ENCODE results near the gene UBE2Z.
A peak's percentile ranks its signal among the peaks of the same experiment; 100 is the strongest.
"Not testable (repeated sequence)": the region's sequence is repeated elsewhere in the genome, so short reads cannot be mapped to it uniquely, and the experiment has no call there.

Gene UBE2Z

GRCh38 chr17:48908047-48908843, at the start of gene UBE2Z:
TSS of gene UBE2Z (plus strand) at chr17:48908407. CDS start at chr17:48908504, 97 bp downstream.
- FAIRE-seq, result no peak

GRCh38 chr17:48860034-48860433, 48.2 kb upstream of the UBE2Z start:
- FAIRE-seq, result no peak

GRCh38 chr17:48860456-48860855, 47.8 kb upstream of the UBE2Z start:
- FAIRE-seq, result no peak

GRCh38 chr17:48868916-48869500, 39.2 kb upstream of the UBE2Z start:
- FAIRE-seq, result no peak

GRCh38 chr17:48869821-48870318, 38.3 kb upstream of the UBE2Z start:
- no peak for FAIRE-seq

GRCh38 chr17:48871035-48871550, 37.1 kb upstream of the UBE2Z start:
- FAIRE-seq, result no peak

GRCh38 chr17:48871551-48872351, 36.5 kb upstream of the UBE2Z start:
- no peak for FAIRE-seq

- not testable (repeated sequence) for FAIRE-seq
These were observed 35.8 kb upstream of the UBE2Z start for GRCh38 chr17:48872409-48872808.

GRCh38 chr17:48873209-48873608, 35.0 kb upstream of the UBE2Z start:
- FAIRE-seq, result no peak

- peak; percentile 55 for FAIRE-seq
These were observed 34.3 kb upstream of the UBE2Z start for GRCh38 chr17:48873696-48874443.

- FAIRE-seq, result no peak
These were observed 29.0 kb upstream of the UBE2Z start for GRCh38 chr17:48878920-48879898.

GRCh38 chr17:48882272-48882671, 25.9 kb upstream of the UBE2Z start:
- no peak for FAIRE-seq

GRCh38 chr17:48883171-48883570, 25.0 kb upstream of the UBE2Z start:
- FAIRE-seq, result no peak

- no peak for FAIRE-seq
These were observed 18.1 kb upstream of the UBE2Z start for GRCh38 chr17:48890086-48890485.

- FAIRE-seq, result no peak
These were observed 15.1 kb upstream of the UBE2Z start for GRCh38 chr17:48892940-48893645.

GRCh38 chr17:48893646-48894508, 14.3 kb upstream of the UBE2Z start:
- FAIRE-seq, result no peak

- no peak for FAIRE-seq
These were observed 13.3 kb upstream of the UBE2Z start for GRCh38 chr17:48894886-48895285.

GRCh38 chr17:48901241-48901640, 7.0 kb upstream of the UBE2Z start:
- no peak for FAIRE-seq

- FAIRE-seq, result no peak
These were observed 4.8 kb upstream of the UBE2Z start for GRCh38 chr17:48903401-48903800.
